GM21786 (cell line): ENCODE measurements around the gene KCNH4.
"Not testable (repeated sequence)": the region's sequence is repeated elsewhere in the genome, so short reads cannot be mapped to it uniquely, and the experiment has no call there.

Experiments used
- ATAC-seq: cut with Tn5 transposase; IDR thresholded peaks from one replicate; pipeline ENCODE4 v1.9.1; 2021; ENCODE audit not compliant: unreplicated experiment

Gene KCNH4

DNA sequence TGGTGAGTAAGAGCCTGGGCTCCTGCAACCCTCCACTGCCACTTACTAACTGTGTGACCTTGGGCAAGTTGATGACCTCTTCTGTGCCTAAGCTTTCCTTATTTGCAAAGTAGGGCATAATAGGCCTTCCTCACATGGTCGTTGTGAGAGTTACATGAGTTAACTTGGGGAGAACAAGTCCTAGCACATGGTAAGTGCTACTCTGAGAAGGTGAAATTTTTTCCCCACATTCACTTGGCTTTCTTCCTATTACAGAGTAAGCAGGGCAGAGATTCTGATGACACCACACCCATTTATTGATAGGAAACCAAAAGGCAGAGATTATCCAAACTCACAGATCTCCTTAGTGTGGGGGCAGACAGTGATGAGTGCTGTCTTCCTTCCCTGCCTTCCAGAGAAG, 1.6 kb downstream of the KCNH4 start:
- no peak for ATAC-seq

DNA sequence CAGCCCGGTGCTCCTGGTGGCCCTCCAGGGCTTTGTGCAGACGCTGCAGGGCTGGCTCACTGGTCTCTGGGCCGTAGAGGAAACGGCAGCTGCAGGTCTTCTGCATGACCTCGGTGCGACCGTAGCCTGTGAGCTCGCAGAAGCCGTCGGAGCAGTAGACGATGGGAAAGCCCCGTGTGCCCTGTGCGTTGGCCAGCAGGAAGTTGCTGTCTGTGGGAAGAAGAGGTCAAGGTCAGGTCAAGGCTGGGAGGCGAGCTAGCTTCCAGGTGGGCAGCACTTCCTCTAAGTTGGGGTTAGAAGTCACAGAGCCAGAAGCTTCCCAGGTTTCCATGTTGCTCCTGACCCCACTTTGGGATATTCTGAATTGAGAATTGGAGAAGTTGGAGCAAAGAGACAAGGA, 2.1 kb downstream of the KCNH4 start:
- ATAC-seq = no peak

DNA sequence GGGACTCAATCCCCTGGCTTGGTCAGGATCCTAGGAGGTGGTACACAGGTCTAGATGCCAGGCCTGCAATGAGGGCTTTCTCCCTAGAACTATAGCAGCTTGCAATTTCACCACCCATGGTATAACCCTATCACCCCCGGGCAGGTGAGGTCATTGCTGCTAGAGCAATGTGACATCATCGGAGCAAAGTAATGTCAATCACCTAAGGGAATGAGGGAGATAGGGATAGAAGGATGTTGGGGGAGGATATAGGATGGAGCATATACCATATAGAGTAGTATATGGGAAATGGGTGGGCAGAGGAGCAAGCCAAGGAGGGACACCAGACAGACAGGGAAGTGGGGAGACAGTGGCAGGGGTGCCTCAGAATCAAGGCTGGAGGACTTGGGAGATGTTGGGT, 3.3 kb downstream of the KCNH4 start:
- ATAC-seq = no peak

DNA sequence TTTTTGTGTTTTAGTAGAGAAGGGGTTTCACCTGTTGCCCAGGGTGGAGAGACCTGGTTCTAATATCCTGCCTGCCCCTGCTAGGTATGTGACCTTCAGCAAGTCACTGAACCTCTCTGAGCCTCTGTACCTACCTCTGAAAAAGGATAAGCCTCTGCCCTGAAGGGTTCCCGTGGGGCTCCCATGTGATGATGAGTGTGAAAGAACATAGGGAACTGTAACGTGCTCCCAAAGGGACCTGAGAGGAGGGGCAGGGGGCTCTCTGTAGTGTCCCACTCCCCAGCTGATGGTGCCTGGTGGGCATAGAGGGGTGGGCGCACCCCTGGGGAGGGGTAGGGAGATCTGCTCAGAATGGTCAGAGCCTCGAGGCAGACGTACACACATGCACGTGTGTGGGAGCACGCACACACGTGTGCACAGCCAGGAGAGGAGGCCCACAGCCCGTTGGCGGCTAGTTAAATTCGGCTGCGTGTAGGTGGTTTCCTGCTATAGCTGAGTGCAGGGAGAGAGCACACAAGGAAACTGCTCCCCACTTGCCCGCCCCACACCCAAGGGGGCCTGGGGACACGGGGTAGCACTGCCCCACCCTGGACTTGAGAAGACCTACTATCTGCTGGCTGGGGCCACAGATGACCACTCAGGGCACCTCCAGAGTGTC, 6.7 kb downstream of the KCNH4 start:
- ATAC-seq = no peak

DNA sequence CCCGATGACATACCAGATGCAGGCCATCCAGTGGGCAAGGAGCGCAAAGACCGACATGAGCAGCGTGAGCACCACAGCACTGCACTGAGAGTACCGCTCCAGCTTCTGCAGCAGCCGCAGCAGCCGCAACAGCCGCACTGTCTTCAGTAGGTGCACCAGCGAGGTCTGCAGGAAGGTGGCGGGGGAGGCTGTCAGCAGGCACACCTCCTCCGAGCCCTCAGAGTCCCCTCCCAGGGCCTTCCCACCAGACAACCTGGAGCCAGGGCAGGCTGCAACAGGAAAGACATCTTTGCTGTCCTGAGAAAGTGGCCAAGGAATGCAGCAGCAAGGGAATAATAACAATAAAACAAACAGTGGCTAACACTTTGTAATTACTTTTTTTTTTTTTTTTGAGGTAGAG, 9.1 kb downstream of the KCNH4 start:
- no peak for ATAC-seq

DNA sequence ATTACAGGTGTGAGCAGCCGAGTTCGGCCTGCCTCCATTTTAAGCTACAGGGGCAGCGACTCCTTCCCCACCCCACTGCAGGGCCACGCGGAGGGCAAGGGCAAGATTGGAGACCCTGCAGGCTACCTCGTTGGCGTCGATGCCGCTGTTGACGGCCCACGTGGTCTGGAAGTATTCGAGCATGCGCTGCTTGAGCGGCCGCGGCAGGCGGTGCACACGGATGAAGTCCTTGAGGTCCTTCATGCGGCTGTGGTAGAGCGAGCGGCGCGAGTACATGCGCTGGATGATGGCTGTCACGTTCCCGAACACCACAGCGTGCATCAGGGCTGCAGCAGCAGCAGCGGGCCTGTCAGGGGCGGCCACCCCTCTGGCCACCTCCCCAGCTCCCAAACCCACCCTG, 11.6 kb downstream of the KCNH4 start:
- no peak for ATAC-seq

DNA sequence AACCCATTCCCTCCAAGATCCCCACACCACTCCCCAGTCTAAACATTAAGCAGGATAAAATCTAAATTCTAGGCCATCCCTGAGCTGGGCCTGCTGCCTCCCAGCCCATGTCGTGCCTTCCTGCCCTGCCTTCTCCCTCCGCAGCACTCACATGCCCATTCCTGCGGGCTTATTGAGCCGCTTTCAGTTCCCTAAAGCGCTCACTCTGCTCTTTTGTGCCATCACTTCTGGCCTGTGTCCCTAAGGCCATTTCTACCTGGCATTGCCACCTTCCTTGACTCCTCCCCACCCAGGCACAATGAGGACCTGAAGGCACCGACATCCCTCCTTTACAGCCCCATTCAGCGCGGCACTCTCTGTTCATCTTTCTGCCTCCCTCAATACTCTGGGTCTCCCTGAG, 13.1 kb downstream of the KCNH4 start:
- ATAC-seq = no peak

DNA sequence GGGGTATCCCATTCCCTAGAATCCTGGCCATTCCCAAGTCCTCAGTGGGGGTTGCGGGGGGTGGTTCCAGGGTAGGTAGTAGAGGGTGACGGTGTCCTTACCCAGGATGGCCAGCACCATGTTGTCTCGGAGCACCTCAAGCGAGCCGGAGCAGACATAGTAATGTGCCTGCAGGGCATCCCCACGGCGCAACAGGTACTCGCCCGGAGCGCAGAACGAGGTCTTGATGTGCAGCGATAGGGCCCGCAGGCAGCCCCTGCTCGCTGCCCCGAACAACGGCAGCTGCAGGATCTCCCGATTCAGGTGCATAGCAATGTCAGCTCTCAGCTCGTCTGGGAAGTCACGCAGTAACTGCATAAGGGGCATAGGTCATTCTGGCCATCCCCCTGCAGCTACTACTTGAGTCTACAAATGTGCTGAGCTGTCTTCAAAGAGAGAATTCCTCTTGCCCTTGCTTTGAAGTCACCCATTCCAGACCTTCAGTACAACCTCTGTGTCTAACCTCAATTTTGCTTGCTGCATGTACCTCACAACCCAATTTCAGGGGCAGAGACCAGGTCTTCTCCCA, 14.7 kb downstream of the KCNH4 start:
- ATAC-seq = no peak

DNA sequence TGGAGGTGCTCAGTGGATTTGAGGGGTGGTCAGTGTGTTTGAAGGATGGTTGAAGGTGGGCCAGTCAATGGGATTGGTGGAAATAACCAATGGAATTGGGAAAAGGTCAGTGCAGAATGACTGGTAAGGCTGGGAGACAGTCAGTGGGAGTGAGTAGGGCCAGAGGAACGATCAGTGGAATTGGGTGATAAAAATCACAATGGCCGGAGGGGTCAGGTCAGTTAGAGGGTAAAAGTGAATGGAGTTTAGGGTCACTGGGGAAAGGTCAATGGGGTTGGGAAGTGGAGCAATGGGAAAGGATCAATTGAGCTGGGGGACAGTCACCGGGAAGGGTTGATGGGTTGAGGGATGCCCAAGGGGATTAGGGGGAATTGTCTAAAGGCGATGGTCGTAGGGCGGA, 15.2 kb downstream of the KCNH4 start:
- no peak for ATAC-seq

DNA sequence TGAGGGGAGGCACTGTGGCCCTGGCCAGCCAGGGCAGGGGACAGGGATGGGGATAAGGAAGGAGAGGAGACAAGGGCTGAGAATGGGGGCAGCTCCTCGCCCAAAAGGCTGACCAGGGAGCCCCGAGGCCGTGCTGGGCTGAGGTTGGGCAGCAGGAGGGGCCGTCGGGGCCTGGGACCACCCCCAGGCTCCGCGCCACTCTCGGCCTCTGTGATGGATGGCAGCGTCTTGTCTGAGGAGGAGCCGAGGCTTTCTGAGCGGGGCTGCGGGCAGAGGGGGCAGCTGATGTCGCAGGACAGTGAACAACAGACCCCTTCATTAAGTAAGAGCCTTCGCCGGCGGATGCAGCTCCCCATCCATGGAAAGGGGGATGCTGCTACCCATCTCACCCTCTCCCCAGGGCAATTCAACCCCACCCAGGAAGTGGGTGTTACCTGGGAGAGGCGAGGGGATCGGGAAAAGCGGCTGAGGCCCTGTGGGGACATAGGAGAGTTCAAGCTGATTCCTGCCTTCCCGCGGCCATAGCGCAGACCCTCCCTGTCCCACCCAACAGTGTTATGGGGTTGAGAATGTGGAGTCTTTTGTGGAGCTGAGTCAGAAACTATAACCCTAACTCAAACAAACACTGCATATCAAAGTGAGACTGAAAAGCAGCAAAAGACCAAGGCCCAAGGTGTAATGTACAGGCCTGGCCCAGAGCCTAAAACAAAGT, 17.1 kb downstream of the KCNH4 start:
- ATAC-seq = no peak

DNA sequence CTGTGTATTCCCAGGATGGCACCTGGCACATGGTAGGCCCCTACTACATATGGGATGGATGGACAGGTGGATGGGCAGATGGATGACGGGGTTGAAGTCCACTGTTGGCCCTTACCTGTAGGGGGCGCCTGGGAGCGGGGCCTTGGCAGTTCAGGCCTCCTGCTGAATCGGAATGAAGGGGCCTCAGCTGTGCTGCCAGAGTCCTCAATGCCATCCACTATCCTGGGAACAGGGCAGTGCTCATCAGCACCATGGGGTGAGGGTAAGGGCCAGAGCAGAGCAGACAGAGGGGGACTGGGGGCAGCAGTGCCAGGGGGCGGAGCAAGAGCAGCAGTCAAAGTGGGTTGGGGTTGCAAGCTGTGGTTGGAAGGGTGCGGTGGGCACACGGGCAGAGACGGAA, 17.8 kb downstream of the KCNH4 start:
- ATAC-seq = no peak

DNA sequence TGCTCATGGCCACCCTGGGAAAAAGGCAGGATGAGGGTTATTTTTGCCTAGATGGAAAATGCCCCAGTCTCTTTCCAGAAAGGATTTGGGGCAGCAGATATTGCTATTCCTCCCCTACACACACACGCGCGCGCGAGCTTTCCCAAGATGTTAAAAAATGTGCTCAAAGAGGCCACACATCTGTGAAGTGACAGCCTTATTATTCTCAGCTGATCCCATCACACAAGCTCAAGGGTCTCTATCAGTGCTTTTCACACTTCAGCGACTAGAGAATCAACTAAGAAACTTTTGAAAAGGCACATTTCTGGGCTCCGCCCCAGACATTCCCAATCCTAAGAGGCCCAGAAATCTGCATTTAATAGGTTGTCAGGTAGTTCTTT, 20.4 kb downstream of the KCNH4 start:
- ATAC-seq = no peak

DNA sequence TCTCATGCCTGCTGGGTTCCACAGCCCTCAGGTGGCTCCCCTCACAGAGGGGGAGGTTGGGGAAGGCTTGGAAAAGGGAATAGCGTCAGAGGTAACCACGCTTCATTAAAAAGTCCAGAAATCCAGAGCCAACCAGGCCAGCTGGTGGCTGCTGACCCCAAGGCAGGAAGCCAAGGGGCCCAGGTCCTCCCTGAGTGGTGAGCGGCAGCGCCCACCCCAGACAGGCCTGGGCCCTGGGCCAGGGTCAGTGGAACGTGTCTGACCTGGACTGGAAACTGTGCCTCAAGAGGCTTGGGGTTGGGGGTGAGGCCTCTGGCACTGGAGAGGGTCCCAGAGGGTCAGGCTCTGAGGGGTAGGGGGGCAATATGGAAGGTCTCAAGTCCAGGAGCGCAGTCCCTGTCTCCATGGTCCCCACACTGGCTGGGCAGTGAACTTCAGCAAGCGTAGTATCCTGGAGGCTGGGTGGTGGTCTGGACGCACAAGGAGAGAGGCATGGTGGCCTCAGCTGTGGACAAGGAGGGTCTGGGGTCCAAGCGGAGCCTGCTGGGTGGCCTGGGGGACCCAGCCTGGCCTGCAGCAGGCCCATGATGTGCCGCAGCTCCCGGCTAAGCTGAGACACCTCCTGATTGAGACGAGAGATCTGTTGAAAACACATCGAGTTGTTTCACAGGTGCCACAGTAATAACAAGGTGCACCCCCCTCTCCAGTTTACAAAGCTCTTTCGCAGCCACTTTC, 21.0 kb downstream of the KCNH4 start:
- no peak for ATAC-seq

DNA sequence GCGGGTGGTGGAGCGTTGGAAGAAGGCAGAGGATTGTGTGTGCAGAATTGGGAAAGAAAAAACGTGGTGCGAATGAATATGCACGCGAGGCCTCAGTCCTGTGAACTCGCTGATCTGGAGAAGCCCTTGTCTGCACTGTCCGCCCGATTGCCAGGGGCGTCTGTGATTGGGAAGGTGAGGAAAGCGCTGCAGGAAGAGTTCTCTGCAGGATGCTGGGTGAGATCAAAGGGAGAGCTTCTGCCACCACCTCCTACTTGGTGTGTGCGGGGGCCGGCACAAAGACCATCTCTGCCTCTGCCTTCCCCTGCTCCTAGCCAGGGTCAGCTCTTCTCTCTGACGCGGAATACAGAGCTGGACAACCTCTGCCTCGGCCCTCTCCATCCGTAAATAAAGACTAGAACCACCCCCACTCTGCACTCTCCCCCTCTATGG, 25.3 kb downstream of the KCNH4 start:
- no peak for ATAC-seq

DNA sequence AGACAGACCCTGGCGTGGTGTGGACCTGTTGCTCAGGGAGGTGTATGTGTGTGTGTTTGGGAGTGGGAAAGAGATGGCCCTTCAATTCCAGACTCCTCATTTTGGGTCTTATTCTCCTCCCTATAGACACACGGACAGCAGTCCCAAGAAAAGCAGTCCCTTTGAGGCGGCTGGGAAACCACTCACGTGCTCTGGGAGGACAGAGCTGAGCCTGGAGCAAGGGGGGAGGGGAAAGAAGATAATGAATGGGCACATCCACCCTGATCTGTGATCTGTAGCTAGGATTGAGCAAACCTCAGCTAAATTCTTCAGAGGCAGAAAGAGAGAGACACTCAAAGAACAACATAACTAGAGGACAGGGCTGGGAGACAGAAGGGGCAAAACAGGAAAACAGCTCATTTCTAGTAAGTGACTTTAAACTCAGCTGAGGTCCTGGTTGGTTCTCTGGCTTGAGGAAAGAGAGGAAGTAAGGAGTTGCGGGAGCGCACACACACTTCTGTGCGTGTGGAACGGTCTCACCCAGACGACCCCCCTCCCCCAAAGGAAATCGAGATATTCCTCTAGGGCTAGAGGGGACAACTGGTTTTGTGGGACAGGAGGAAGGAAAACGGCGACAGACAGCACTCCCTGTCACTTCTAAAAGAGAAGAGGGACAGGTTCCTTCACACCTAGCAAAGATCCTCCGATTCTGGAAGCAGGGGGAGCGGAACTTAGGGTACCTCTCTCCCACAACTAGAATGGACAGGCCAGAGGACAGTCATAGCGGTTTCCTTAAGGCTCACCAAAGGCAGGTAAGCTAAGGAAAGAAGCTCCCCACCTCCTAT, 26.8 kb downstream of the KCNH4 start:
- no peak for ATAC-seq

DNA sequence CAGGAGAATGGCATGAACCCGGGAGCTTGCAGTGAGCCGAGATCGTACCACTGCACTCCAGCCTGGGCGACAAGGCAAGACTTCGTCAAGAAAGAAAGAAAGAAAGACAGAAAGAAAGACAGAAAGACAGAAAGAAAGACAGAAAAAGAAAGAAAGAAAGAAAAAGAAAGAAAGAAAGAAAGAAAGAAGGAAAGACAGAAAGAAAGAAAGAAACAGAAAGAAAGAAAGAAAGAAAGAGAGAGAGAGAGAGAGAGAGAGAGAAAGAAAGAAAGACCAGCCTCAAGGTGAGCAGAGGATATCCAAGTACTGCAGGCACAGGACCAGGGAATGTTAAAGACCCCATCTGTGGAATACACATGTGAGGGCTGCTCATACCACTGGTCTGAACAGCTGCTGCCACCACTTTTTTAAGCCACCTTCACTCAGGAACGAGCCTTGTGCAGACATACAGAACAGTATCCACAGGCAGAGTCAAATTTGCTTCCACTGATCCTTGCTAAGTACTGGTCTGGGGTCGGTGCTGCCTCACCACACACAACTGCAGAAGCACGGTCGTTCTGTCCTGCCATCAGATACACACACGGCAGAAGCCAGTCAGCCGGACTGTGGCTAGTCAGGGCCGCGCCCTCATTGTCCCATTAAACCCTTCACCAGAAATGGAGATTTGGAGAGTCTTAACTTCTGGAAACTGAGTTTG, 33.9 kb downstream of the KCNH4 start:
- no peak for ATAC-seq

DNA sequence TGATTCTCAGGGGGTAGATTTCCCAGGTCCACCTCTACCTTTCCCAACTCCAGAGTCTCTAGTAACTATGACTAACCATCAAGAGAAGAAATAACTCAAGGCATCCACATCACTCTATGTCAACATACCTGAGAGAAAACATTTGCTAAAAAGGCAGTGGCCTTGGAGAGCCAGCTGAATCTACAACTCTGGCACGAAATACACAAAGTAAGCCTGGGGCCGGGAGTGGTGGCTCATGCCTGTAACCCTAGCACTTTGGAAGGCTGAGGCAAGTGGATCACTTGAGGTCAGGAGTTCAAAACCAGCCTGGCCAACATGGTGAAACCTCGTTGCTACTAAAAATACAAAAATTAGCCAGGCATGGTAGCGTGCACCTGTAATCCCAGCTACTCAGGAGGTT, 37.8 kb downstream of the KCNH4 start:
- ATAC-seq = not testable (repeated sequence)

DNA sequence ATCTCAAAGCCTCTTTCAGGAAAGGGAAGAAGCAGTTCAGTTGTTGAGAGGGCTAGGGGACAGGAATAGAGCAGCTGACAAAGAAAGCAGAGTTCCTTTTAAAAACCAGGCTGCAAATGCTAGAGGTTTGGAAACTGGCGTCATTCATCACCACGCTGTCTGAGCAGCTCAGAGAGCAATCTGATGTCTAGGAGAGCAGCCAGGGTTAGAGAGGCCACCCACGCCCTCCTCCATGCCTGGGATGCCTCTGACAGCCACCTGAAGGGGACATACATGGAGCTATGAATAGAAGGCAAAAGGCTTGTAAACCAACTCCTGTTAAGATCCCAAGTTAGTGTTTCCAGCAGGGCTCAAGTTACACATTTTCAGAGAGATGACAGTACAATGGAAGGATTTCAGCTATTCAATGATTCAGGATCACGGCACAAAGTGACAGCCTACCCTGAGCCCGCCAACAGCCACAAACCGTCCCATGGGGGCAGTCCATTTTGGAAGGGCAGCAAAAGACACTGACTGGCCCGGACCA, 38.5 kb downstream of the KCNH4 start:
- no peak for ATAC-seq

DNA sequence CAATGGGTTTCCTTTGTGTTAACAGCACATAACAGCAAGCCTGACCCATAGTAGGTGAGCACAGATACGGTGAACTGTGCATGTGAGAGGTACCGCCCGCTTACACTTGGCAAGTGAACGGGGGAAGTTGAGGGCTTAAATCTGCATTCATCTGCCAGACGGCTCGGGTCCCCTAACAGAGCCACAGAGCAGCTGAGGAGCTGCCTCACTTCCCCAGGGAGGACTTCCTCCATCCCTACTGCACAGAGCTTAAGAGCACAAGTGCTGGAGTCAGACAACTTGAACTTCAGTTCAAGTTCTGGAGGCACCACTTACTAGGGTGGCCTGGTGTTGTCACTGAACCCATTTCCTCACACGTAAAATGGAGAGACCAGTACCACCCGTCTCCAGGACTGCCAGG, 39.6 kb downstream of the KCNH4 start:
- no peak for ATAC-seq

DNA sequence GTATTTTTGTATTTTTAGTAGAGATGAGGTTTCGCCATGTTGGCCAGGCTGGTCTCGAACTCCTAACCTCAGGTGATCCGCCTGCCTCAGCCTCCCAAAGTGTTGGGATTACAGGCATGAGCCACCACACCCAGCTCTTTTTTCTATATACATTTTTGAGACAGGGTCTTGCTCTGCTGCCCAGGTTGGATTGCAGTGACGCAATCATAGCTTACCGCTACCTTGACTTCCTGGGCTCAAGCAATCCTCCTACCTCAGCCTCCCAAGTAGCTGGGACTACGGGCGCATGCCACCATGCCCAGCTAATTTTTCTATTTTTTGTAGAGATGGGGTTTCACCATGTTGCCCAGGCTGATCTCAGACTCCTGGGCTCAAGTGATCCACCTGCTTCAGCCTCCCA, 40.3 kb downstream of the KCNH4 start:
- ATAC-seq = not testable (repeated sequence)
